Upper lobe of left lung (tissue), 4 donors: Measurements from ENCODE around the gene CIZ1.

Experiments used
- CTCF ChIP-seq, 6 experiments: fragments of 450-650 bp in 4 of 6; fragments of 200-600 bp in 2 of 6; sonication (generic) in 2 of 6; IDR thresholded peaks; one replicate each; pipeline ENCODE4 v1.5.1; 2016 to 2019; ENCODE audit warnings: antibody characterized with exemption in 6 of 6
- POLR2A ChIP-seq, 4 donors: fragments of 450-650 bp; IDR thresholded peaks; one replicate each; pipeline ENCODE4 v1.5.1; 2016 to 2017; ENCODE audit warnings: antibody characterized with exemption in 4 of 4, mild to moderate bottlenecking in 2 of 4
- POLR2AphosphoS5 ChIP-seq, 2 donors: sonication (generic); formaldehyde crosslinking; IDR thresholded peaks; one replicate each; pipeline ENCODE4 v1.5.1; 2017; ENCODE audit warnings: antibody characterized with exemption in 2 of 2

- TF ChIP-seq POLR2A (IDR thresholded peaks at IDR 0.05) (no peak), CTCF (IDR thresholded peaks at IDR 0.05) (no peak), POLR2AphosphoS5 (IDR thresholded peaks at IDR 0.05) (no peak)
Measured at GRCh38 chr9:128178806-128179431, 12.5 kb downstream of the CIZ1 start.
